PFSK-1 (cell line): Measurements from ENCODE around the gene PGGT1B.

Experiments used
- FOXP2 ChIP-seq: optimal IDR thresholded peaks from 2 replicates; pipeline ENCODE3; 2011; ENCODE audit warnings: borderline replicate concordance, control low read depth, inconsistent platforms; ENCODE audit not compliant: insufficient read depth; ENCODE audit errors: extremely low read length, extremely low read depth
- REST ChIP-seq, 2 experiments: IDR thresholded peaks; 2 replicates each; pipeline versions ENCODE4 v1.6.1 to v1.8.0; 2011 to 2012; ENCODE audit warnings: low read depth in 2 of 2, low read length in 2 of 2, control low read depth in 1 of 2, inconsistent platforms in 1 of 2, mild to moderate bottlenecking in 1 of 2, moderate library complexity in 1 of 2; ENCODE audit not compliant: insufficient read depth in 1 of 2
- SIN3A ChIP-seq: IDR thresholded peaks from 2 replicates; pipeline ENCODE4 v1.6.1; 2012; ENCODE audit warnings: mild to moderate bottlenecking, low read length, moderate library complexity, borderline replicate concordance; ENCODE audit not compliant: insufficient read depth

DNA sequence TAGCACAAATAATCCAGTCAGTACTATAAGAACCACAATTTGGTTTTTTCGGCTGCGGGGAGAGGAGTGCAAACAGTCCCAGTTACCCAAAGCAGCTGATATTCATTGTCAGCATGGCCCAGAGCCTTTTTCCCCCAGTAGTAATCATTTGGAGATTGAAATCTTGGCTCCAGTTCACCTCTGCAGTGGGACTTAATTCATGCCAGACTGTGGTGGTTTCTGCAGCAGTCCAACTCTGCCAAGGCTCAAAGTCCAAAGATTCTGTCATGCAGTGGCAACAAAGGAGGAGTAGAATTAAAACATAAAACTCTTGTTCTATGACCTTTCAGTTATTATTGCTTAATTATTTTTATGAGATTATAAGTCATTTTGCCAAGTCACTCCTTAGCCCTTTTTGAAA lies 68.0 kb downstream of the PGGT1B start:
- TF ChIP-seq REST (IDR thresholded peaks at IDR 0.05; ENCODE audit: insufficient read depth in 1 of 2, low read depth in 2 of 2, low read length in 2 of 2) (no peak), FOXP2 (no peak), SIN3A (no peak)
